ENCODE data around the gene CTRL. TPM values are rescaled to one million over a fixed set of nuclear protein-coding genes. Genes with fewer than 3 reads are reported as not detected.

Gene CTRL
- total and polyA plus RNA-seq, 12 donors, result 0.09 to 4.6 (median 1.2) TPM; not detected in 1

- H3K36me3 ChIP-seq (replicated peaks in 1 of 2), result peaks cover 0 to 34% of the 10 kb centered on the region in 2 donors
- intact Hi-C loops (cut with DNase I), result no loop called here
- no peak overlapping the region for H3K4me3 ChIP-seq
- 78 to 85% (median 82%) methylated on average over 5 to 6 of the region's 6 CpGs for WGBS, 4 donors
- H3K27me3 ChIP-seq, result no peaks in the 10 kb centered on the region
- peaks cover 29 to 56% of the 10 kb centered on the region in 2 donors for H3K4me1 ChIP-seq (replicated peaks in 1 of 2)
- TF ChIP-seq CTCF (IDR thresholded peaks at IDR 0.05) (no peak), POLR2A (IDR thresholded peaks at IDR 0.05) (no peak)
- no peak for DNase-seq
- H3K9me3 ChIP-seq (replicated peaks in 1 of 3), result no peaks in the 10 kb centered on the region
- H3K27ac ChIP-seq, result peak overlapping the region in 2 of 5 donors; percentile 31 to 55
These were observed 32.9 kb upstream of the CTRL start for GRCh38 chr16:67964477-67965131.

GRCh38 chr16:67963662-67964321 is 32.1 kb upstream of the CTRL start:
- intact Hi-C loops (cut with DNase I), result no loop called here
- TF ChIP-seq CTCF (IDR thresholded peaks at IDR 0.05) (no peak), POLR2A (IDR thresholded peaks at IDR 0.05) (no peak)
- peak overlapping the region in 2 of 5 donors; percentile 31 to 55 for H3K27ac ChIP-seq
- H3K4me3 ChIP-seq, result no peak overlapping the region
- no peaks in the 10 kb centered on the region for H3K9me3 ChIP-seq (replicated peaks in 1 of 3)
- no peaks in the 10 kb centered on the region for H3K27me3 ChIP-seq
- H3K36me3 ChIP-seq (replicated peaks in 1 of 2), result peaks cover 0 to 42% of the 10 kb centered on the region in 2 donors
- DNase-seq, result peak in 2 of 7 donors; percentile 66 to 69
- WGBS, 4 donors, result 58 to 78% (median 69%) methylated on average over 16 to 32 of the region's 32 CpGs
- peaks cover 33 to 64% of the 10 kb centered on the region in 2 donors for H3K4me1 ChIP-seq (replicated peaks in 1 of 2)

GRCh38 chr16:67963292-67963661 is 31.6 kb upstream of the CTRL start:
- no peak for DNase-seq
- TF ChIP-seq CTCF (IDR thresholded peaks at IDR 0.05) (no peak), POLR2A (IDR thresholded peaks at IDR 0.05) (no peak)
- Histone ChIP-seq H3K27ac (peak overlapping the region in 2 of 5 donors; percentile 31 to 55), H3K4me3 (no peak overlapping the region), H3K9me3 (replicated peaks in 1 of 3) (no peaks in the 10 kb centered on the region), H3K36me3 (replicated peaks in 1 of 2) (peaks cover 0 to 46% of the 10 kb centered on the region in 2 donors), H3K4me1 (replicated peaks in 1 of 2) (peaks cover 33 to 64% of the 10 kb centered on the region in 2 donors), H3K27me3 (no peaks in the 10 kb centered on the region)
- 63 to 76% (median 72%) methylated on average over 2 of the region's 2 CpGs for WGBS, 4 donors
- intact Hi-C loops (cut with DNase I), result no loop called here

GRCh38 chr16:67962135-67962534 is 30.5 kb upstream of the CTRL start:
- no peaks in the 10 kb centered on the region for H3K27me3 ChIP-seq
- intact Hi-C loops (cut with DNase I), result no loop called here
- H3K4me3 ChIP-seq, result no peak overlapping the region
- H3K9me3 ChIP-seq (replicated peaks in 1 of 3), result no peaks in the 10 kb centered on the region
- TF ChIP-seq CTCF (IDR thresholded peaks at IDR 0.05) (no peak), POLR2A (IDR thresholded peaks at IDR 0.05) (no peak)
- 91 to 95% (median 92%) methylated on average over 5 to 8 of the region's 8 CpGs for WGBS, 4 donors
- H3K4me1 ChIP-seq (replicated peaks in 1 of 2), result peaks cover 29 to 59% of the 10 kb centered on the region in 2 donors
- peaks cover 0 to 57% of the 10 kb centered on the region in 2 donors for H3K36me3 ChIP-seq (replicated peaks in 1 of 2)
- peak overlapping the region in 3 of 5 donors; percentile 2 to 84 (median 43) for H3K27ac ChIP-seq
- DNase-seq, result no peak

Data from adrenal gland (tissue), 12 donors.